BJ (cell line): ENCODE results near the gene DNAJA1. TPM values are rescaled to one million over a fixed set of nuclear protein-coding genes. Genes with fewer than 3 reads are reported as not detected.
A peak's percentile ranks its signal among the peaks of the same experiment; 100 is the strongest.
"Not testable (repeated sequence)": the region's sequence is repeated elsewhere in the genome, so short reads cannot be mapped to it uniquely, and the experiment has no call there.

Source experiments
- CTCF ChIA-PET: fragments of 350-600 bp; formaldehyde crosslinking; extraction: SDS; loops from one replicate; lab custom pipeline; 2021; ENCODE audit warnings: antibody characterized with exemption, inconsistent platforms; lab: Yijun Ruan, JAX
- POLR2A ChIA-PET: fragments of 300-600 bp; sonication (Branson Sonifier 250); formaldehyde crosslinking; extraction: SDS; loops from one replicate; lab custom pipeline; 2021; ENCODE audit warnings: antibody characterized with exemption; lab: Charles Lee
- DNase-seq: peaks from one replicate; pipeline ENCODE4 v3.0.0-alpha.2; 2011; ENCODE audit warnings: low read depth
- H3K27me3 ChIP-seq: 2 replicates; pipeline ENCODE4 v1.6.0; 2011; ENCODE audit warnings: low read length; ENCODE audit not compliant: control insufficient read depth, insufficient read depth
- H3K36me3 ChIP-seq: 2 replicates; pipeline ENCODE4 v1.5.1; 2011; ENCODE audit warnings: low read length; ENCODE audit not compliant: control insufficient read depth, insufficient read depth
- H3K4me3 ChIP-seq: 2 replicates; pipeline ENCODE4 v1.5.1; 2011; ENCODE audit warnings: low read depth, mild to moderate bottlenecking, control low read depth, low read length
- CTCF ChIP-seq: IDR thresholded peaks from 2 replicates; pipeline ENCODE4 v1.5.1; 2011; ENCODE audit warnings: low read depth, mild to moderate bottlenecking, control low read depth, inconsistent platforms, low read length, moderate library complexity; ENCODE audit not compliant: insufficient read depth
- polyA plus RNA-seq: library from polyadenylated mRNA; depleted of rRNA; stranded (reverse); fragments of >200 nt; gene quantifications from 2 replicates; pipeline ENCODE4 v1.2.3, GENCODE V29; 2011

Gene DNAJA1
- polyA plus RNA-seq, 1 experiment = 49.7 TPM

DNA sequence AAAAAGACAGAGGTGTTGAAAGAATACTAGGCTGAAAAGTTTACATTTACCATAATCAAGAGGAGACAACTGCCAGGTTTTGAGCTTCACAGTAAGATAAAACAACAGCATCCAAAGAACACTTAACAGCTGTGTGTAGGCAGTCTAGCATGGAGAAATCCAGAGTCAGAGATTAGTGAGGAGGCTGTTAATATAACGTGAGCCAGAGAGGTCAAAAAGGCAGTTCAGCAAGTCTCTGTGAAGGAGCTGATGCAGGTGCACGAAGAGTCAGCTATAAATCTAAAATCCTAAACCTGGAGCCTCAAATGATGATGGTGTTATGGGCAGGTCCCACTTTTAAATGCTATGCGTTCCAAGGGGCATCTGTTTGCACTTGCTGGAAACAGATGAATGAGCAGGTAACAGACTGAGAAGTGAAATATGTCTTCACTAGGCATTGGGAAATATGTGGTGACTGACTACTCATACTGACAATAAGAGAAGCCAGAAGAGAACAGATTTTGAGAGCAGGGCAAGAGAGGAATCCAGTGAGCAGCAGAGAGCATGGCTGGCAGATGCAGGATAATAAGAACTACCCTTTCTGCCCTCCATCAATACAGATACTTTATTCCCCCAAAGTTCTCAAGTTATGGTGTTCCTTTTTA is 32.4 kb upstream of the DNAJA1 start:
- H3K36me3 ChIP-seq = peaks cover 4% of the 10 kb centered on the region
- no peak overlapping the region for H3K4me3 ChIP-seq
- TF ChIP-seq CTCF = no peak
- ChIA-PET POLR2A (no interaction called here), CTCF (interaction anchor here (0.8 kb wide), 1 partner anchor 443 kb away, joined by 3 read pairs; no protein-coding TSS in a partner anchor)
- H3K27me3 ChIP-seq = no peaks in the 10 kb centered on the region
- DNase-seq = no peak

DNA sequence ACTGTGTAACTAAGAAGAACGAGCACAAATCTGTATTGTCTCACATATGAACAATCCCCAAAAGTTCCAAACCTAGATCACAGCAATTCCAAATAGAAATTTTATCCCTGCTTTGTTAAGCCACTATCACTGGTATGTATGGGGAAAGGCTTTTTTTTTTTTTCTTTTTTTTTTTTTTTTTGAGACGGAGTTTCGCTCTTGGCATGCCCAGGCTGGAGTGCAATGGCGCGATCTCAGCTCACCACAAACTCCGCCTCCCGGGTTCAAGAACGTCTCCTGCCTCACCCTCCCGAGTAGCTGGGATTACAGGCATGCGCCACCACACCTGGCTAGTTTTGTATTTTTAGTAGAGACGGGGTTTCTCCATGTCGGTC is 24.4 kb upstream of the DNAJA1 start:
- DNase-seq, H3K27me3 ChIP-seq, CTCF ChIA-PET, H3K36me3 ChIP-seq: not testable (repeated sequence)
- POLR2A ChIA-PET = interaction anchor here (0.5 to 0.6 kb wide), 3 partner anchors 184 to 487 kb away, joined by 3 to 15 read pairs (median 7); partner anchors contain the start of gene RIGI
- peak overlapping the region; percentile 82 for H3K4me3 ChIP-seq

DNA sequence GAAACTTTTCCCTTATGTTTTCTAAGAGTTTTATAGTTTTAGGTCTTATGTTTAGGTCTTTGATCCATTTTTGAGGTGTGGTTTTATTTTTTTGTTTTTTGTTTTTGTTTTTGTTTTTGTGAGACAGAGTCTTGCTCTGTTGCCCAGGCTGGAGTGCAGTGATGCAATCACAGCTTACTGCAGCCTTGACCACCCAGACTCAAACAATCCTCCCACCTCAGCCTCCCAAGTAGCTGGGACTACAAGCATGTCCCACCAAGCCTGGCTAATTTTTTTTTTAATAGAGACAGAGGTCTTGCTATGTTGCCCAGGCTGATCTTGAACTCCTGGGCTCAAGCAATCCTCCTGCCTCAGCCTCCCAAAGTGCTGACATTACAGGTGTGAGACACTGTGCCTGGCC is 19.7 kb upstream of the DNAJA1 start:
- H3K27me3 ChIP-seq, H3K36me3 ChIP-seq, H3K4me3 ChIP-seq, DNase-seq, CTCF ChIA-PET, POLR2A ChIA-PET: not testable (repeated sequence)

DNA sequence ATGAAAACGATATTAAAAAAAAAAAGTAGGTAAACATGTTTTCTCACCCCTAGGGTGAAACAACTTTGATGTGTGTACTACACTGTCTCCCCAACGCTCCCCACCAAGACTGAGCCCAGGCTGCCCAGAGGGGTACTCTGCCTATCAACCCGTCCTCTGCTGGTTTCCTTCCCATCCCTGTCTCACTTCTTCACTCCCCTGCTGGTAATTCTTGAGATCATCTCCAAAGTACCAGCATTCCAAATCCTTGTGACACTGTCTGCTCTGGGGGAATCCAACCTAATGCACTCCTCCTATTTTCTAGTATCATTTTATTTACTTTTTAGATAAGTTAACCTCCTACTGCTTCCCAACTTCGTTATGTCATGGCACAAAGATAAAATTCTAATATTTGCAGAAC is 17.3 kb upstream of the DNAJA1 start:
- CTCF ChIA-PET = no interaction called here
- H3K36me3 ChIP-seq = no peaks in the 10 kb centered on the region
- no peak for DNase-seq
- no peak for TF ChIP-seq CTCF
- POLR2A ChIA-PET = interaction anchor here (0.6 kb wide), 1 partner anchor 39 kb away, joined by 3 read pairs; no protein-coding TSS in a partner anchor
- no peaks in the 10 kb centered on the region for H3K27me3 ChIP-seq
- no peak overlapping the region for H3K4me3 ChIP-seq

- ChIA-PET CTCF (no interaction called here), POLR2A (no interaction called here)
- TF ChIP-seq CTCF = no peak
Measured at GRCh38 chr9:33011831-33012230, 13.2 kb upstream of the DNAJA1 start.

DNA sequence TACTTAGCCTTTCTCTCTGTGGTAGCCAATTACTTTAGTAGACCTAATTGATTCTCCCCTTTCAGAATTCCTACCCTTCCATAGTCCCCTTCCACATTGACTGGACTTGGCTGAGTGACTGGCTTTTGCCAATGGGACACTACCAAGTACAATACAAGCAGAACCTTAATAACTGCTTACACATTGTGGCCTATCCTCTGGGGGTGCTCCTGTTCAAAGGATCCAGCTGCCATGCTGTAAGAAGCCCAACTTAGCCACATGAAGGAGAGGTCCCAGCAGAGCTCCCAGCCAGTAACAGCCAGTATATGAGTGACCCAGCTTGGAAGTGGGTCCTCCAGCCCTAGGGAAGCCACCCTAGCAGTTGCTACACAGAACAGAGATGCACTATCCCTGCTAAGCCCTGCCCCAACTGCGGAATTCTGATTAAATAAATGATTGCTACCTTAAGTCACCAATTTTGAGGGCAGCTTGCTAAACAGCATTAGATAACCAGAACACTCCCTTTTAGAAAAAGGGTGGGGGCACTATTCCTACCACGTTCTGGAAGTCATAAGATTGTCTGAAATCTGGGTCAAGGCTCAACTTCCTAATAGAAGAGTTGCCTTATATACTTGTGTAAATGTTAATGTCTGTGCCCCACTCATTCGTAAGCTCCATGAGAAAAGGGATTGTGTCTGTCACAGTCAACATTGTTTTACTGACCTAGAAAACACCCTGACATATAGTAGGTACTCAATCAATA is 12.6 kb upstream of the DNAJA1 start:
- Histone ChIP-seq H3K27me3 (no peaks in the 10 kb centered on the region), H3K4me3 (no peak overlapping the region), H3K36me3 (no peaks in the 10 kb centered on the region)
- CTCF ChIA-PET = no interaction called here
- DNase-seq = no peak
- no peak for TF ChIP-seq CTCF
- POLR2A ChIA-PET = no interaction called here

More at GRCh38 chr9:33011831-33012230, 13.2 kb upstream of the DNAJA1 start:
- Histone ChIP-seq H3K36me3 (no peaks in the 10 kb centered on the region), H3K4me3 (no peak overlapping the region), H3K27me3 (no peaks in the 10 kb centered on the region)
- DNase-seq = no peak
